ENCODE results near the gene HS3ST2.
A peak's percentile ranks its signal among the peaks of the same experiment; 100 is the strongest.
"Not testable (repeated sequence)": the region's sequence is repeated elsewhere in the genome, so short reads cannot be mapped to it uniquely, and the experiment has no call there.

HS3ST2 gene

DNA sequence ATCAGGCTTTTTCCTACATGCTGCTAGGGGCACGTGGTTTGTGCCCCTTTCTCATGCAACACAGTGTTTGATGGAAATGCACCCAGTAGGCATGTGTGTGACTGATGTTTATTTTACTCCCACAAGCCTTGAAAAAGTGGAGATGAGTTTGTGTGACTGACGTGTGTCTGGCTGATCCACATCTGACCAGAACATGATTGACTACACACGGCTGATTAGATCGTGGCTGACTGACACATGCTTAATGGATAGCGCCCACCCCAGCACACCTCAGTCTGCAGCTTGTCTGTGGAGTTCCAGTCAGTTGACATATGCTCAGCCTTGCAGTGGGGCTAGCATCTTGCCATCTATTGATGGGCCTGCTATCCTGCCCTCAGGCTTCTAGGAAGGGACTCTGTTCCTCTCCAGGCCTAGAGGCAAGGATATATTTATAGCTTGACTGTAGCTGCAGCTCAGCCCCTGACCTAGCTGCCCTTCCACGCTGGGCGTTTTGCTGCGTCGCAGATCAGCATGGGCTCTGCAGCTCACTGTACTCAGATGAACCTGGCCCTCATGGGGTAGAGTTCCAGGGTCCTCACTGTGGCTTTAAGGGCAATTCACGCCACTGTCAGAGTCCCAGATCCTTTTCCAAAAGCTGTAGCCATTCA, 112.3 kb downstream of the HS3ST2 start:
- DNase-seq, result no peak
- intact Hi-C loops (cut with DNase I), result no loop called here

DNA sequence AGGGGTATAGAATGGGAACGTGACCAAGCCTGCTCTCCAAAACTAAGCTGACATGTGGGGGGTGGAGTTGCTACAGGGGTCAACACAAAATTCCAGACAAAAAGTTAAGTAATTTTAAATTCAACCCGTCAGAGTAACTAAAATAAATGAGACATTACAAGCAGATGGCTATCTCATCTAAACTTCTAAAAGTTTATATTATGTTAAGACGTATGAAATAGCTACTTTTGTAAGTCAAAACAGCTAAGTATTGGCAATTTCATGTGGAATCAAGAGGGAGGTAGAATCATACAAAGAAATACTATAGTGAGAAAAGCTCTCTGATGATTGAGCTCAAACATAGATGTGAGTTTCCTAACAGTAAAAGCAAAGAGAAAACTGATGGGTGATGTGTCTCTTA, 113.3 kb downstream of the HS3ST2 start:
- DNase-seq, result no peak
- intact Hi-C loops (cut with DNase I), result no loop called here

DNA sequence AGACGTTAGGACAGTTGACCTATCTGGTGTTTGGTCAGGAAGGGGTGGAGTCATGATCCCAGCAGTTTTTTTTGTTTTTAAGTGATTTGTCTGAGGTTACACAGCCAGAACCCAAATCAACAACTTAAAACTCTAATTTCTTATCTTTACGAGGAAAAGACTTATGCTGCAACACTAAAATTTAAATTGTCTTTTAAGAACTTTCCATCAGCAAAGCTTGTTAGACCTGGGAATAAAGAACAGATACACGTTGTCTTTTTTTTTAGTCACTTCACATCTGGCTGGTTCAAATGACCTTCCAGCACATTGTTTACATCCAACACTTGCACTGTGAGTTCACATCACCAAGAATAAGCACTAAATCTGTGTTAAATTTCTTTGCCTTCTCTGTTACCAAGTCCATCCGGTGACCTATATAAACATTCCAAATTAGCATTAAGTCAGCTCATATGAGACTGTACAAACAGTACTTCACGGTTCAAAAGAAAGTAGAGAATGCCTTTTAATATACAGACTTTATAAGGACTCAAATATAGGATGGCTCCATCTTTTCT, 115.0 kb downstream of the HS3ST2 start:
- no peak for DNase-seq
- intact Hi-C loops (cut with DNase I), result no loop called here

DNA sequence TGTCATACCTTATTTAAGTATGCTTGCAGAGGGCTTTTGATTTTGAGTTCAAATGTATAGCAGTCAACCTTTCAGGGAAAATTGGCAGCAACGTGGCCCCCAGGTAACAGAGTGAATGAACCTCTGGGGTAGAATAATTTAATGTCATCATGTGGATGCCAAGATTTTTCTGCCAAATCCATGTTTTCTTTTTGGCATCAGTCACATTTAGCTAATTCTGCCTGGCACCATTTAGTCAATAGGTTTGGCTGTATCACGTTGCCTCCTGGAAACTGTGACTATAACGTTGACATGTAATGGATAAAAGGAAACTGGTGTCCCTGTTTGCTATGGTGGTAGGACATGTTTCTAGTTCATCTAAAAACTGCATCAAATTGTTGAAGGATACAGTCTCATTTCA, 115.5 kb downstream of the HS3ST2 start:
- intact Hi-C loops (cut with DNase I), result no loop called here
- no peak for DNase-seq

- no peak for DNase-seq
- intact Hi-C loops (cut with DNase I), result no loop called here
Observed at GRCh38 chr16:22932032-22932771, 118.2 kb downstream of the HS3ST2 start.

DNA sequence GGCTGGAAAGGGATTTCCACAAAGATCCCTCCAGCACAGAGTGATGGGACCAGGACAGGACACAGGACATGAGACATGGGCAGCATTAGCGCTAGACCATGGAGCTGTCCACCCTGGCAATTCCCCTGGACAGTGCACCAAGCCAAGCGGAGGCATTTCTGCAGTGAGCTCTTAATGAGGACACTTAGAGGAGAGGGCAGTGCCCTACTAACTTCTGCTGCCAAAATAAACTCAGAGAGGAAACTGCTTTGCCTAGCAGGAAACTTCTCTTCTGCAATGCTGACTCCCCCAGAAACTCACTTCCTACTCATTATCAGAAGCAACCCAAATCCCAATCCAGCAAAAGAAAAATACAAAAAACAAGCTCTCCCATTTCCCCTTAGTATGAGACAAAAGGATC, 119.2 kb downstream of the HS3ST2 start:
- DNase-seq, result no peak
- intact Hi-C loops (cut with DNase I), result no loop called here

DNA sequence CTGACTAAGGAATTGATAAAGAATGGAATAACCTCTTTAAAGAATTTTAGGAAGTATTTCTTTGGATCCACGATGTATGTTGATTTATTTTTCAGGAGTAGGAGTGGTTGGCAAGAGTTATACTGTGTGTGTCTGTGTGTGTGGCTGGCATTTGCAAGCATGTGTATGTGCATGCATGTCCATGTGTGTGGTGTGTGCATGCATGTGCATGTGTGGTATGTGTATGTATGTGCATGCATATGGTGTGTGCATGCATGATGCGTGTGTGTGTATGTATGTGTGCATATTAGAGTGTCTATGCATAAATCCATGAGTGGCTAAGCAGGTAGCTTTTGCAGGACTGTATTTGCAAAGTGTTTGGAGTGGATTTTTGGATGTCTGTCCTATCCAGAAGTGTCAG, 120.8 kb downstream of the HS3ST2 start:
- intact Hi-C loops (cut with DNase I), result no loop called here
- no peak for DNase-seq

DNA sequence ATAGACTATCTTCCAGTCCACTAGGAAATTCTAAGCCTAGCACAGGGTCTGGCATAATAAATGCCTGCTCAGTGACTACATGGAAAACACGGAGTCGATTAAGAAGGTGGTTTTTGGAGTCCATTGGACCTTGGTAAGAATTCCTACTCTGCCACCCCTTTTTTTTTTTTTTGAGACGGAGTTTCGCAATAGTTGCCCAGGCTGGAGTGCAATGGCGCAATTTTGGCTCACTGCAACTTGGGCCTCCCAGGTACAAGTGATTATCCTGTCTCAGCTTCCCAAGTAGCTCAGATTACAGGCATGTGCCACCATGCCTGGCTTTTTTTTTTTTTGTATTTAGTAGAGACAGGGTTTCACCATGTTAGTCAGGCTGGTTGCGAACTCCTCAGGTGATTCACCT, 123.2 kb downstream of the HS3ST2 start:
- intact Hi-C loops (cut with DNase I), result no loop called here
- DNase-seq, result no peak

DNA sequence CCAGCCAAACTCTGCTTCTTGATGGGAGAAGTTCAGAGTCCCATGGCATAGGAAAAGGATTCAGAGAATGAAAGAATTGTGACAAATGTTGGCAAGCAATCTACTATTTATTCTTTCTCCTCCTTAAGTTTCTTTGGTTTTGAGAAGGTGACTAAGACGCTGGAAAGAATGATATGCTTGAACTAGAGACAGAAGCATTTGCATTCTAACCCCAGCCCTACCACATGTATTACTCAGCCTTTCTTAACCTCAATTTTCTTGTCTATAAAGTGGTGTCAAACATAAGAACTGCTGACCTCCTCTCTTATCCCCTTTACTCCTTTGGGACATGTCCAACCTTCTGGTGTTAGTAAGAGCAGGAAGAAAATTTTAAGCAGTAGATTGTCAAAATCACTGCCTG, 124.7 kb downstream of the HS3ST2 start:
- no peak for DNase-seq
- intact Hi-C loops (cut with DNase I), result no loop called here

GRCh38 chr16:22939744-22940363, 125.9 kb downstream of the HS3ST2 start:
- DNase-seq; intact Hi-C loops (cut with DNase I): not testable (repeated sequence)

DNA sequence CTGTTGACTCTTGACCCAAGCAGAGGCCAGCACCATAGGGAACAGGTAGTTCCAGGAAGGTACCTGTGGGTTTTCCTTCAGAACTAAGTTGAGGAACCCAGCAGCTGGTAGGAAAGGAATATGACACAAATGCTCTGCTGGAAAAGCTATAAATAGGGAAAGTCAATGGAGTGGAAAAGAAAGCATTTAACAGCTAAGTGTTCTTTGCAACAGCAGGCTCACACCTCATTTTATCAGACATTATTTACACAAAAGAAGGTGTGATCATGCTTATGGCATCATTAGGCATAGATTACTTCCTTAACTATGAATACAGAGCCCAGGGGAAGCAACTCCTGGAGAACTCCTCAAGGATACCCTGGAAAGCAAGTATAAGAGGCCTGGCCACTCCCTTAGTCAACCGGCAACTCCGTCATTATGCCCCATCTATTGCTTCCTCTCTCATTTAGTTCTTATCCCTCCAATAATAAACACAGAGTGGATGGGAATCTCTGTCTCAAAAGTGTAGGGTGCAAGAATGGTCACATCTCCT, 128.1 kb downstream of the HS3ST2 start:
- intact Hi-C loops (cut with DNase I), result no loop called here
- no peak for DNase-seq

- no peak for DNase-seq
- intact Hi-C loops (cut with DNase I), result no loop called here
Observed at GRCh38 chr16:22942811-22943210, 128.8 kb downstream of the HS3ST2 start.

DNA sequence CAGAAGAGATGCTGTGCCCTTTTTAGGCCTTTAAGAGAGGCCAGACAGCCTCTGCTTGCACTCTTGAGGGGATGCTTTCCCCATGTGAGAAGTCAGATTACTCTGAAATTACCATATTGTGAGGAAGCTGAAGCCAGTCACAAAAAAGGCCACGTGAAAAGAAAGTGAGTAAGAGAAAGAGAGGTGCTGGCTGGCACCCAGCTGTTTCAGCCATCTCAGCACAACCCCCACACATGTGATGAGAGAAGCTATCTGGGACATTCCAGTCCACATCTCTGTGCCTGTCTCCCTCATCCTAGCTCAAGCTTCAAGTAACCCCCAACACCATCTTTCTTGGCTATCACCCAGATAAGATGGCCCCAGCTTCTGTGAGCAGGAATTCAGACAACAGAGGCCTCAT, 131.4 kb downstream of the HS3ST2 start:
- intact Hi-C loops (cut with DNase I), result no loop called here
- peak in 7 of 10 donors; percentile 17 to 89 (median 32) for DNase-seq

DNA sequence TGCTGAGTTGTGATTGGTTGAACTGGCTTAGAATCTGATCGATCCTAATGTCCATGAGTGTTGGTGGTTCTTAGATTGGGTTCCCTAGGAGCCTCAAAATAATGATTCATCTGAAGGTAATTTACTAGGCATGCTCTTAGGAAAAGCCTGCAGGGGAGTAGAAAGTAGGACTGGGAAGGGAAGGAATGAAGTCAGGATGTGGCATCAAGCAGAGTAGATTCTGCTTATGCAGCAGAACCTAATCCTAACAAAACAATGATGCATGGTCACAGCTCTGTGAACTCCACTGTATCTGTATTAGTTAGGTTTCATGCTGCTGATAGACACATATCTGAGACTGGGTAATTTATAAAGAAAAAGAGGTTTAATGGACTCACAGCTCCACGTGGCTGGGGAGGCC, 132.5 kb downstream of the HS3ST2 start:
- DNase-seq, result no peak
- intact Hi-C loops (cut with DNase I), result no loop called here

DNA sequence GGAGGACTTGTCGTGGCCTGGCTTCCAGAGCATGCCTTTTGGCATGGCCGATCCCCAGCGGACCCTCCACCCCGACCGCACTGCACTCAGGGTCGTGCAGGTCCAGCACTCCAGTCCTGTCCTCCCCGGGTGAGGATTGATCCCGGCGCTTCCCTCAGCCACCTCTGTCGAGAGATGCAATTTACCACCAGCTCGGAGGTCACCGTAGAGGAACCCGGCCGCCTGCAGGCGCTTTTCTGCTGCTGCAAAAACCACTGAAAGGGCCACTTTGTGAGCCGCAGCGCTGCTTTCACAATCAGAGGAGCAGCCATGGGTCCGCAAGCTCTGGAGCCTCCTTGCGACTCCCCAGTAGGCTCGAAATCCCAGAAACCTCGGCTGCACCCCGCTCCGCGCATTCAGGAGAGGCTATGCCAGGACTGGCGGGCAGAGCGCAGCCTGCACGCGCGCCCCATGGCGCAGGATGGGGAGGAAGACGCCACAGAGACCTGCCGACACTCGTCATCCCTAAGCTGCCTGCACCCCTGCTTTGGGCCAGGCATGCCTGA, 134.2 kb downstream of the HS3ST2 start:
- peak in 8 of 10 donors; percentile 13 to 87 (median 35) for DNase-seq
- intact Hi-C loops (cut with DNase I), result loop anchor here (2.0 kb wide), 1 partner anchor 49 kb away; no protein-coding TSS in a partner anchor

- peak in 9 of 10 donors; percentile 26 to 88 (median 60) for DNase-seq
- intact Hi-C loops (cut with DNase I), result loop anchor here (2.0 kb wide), 1 partner anchor 50 kb away; no protein-coding TSS in a partner anchor
Observed at GRCh38 chr16:22948603-22949368, 134.8 kb downstream of the HS3ST2 start.

GRCh38 chr16:22955461-22956070, 141.6 kb downstream of the HS3ST2 start:
- DNase-seq, result no peak
- intact Hi-C loops (cut with DNase I), result no loop called here

GRCh38 chr16:22961206-22961605, 147.2 kb downstream of the HS3ST2 start:
- intact Hi-C loops (cut with DNase I), result no loop called here
- no peak for DNase-seq

DNA sequence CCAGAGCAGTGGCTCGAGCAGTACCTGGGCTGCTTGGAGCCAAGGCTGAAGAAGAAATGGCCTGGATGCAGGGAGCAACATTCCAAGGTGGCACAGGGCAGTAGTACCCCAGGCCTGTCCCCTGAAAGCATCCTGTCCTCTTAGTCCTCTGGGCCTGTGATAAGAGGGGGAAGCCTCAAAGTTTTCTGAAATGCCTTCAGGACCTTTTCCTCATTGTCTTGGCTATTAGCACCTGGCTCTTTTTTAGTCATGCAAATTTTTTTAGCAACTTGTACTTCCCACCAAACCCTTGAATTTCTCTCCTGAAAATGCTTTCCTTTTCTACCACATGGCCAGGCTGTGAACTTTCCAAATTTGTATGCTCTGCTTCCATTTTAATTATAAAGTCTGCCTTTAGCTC, 148.9 kb downstream of the HS3ST2 start:
- no peak for DNase-seq
- intact Hi-C loops (cut with DNase I), result no loop called here

All from posterior cingulate gyrus (tissue), 11 donors.